GM21786 (cell line): ENCODE results near the gene NAT16.

Experiments used
- ATAC-seq: cut with Tn5 transposase; IDR thresholded peaks from one replicate; pipeline ENCODE4 v1.9.1; 2021; ENCODE audit not compliant: unreplicated experiment

The NAT16 gene

DNA sequence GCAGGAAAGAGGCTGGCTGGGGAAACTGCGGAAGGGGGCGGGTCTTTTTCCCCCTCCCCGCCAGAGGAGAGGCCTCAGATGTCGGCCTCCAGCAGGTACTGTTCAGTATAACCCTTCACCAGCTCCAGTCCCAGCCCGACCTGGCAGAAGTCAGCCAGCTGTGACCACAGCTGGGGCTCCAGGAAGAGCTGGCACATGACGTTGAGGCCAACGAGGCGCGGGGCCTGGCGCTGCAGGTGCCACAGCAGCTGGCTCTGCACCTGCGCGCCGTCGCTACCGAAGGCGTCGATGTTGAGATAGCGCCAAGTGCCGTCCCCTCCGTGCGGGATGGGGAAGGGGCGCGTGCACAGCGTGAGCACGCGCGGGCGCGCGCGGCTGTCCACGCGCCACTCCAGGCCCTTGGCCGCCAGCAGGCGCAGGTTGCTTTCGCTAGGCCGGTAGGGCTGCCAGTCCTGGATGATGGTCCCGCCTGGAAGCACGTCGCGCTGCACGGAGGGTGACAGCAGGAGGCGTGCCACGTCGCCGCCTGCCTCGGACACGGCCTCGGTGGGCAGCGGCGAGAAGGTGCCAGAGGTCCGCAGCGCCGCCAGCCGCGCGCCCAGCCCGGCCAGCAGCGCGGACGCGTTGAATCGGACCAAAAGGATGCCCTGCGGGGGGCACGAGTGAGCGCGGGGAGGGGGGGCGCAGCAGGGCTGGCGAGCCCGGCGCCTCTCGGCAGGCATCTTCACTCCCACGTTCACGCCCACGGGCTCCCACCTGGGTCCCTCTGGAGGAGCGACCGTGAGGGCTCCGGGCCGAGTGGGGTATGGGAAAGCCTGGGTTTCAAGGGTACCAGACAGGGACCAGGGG is 7.9 kb downstream of the NAT16 start:
- ATAC-seq, result no peak

GRCh38 chr7:101171442-101171837 is 8.7 kb downstream of the NAT16 start:
- ATAC-seq, result no peak

DNA sequence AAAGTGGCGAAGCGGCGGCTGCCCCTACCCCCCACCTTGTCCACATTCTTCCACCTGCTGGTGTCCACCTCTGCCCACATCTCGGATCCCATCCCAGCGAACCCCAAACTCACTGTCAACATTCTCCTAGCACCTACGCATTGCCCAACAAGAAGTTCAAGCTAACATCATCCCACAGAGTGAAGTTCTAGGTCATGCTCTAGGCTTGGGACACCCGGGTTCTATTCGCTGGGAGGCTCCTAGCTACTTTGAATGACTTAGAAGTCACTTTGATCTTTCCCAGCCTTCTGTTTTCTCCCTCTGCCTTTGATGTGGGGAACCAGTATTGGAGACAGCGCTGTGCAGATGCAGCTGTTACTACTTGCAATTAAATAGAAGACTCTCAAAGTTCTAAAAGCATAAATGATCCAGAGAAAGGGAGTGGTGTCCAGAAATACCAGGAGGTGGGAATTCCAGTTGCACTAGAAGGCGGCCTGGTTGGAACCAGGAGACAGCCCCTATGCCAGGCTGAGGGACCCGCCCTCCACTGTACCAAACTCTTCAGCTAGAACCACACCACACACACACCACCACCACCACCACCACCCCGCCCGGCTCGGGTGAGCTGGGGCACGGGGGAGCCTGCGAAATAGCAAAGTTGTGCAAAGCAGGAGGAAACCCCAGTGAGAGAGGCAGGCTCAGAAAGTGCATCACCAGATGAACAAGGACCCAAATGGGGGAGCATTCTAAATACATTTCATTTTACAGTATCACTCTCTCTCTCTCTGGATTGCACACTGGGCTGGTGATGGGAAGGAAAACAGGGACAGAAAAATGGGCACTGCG is 9.3 kb downstream of the NAT16 start:
- no peak for ATAC-seq

DNA sequence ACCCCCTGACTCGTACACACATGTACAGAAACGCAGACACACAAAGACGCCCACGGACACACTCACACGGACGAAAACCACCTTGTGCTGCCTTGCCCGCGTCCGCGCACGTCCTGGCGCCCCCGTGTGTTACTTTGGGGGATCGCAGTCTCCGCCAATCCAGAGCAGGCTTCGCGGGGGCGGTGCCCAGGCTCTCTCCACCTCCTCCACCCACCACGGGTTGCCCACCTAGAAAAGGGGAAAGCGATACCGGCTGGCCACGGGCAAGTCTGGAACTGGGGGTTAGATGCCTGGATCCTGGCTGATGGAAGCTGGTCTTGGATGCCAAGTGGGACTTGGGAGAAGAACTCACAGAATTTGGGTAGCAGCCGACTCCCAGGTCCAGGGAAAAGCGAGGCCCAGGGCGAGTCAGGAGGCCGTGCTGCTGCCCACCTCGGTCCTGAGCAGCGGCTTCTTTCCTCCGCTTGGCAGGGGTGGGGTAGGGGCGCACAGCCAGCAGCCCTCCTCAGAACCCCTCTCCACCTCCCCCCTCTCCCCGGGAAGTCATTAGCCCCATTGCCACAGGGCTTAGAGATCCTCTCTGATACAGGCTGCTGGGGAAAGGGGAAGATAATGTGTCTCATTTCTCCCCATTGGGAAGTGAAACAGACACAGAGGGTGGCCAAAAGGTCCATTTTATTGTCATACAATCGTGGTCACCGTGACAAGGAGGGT is 10.1 kb downstream of the NAT16 start:
- no peak for ATAC-seq

- ATAC-seq, result no peak
Observed at GRCh38 chr7:101169110-101169837, 10.8 kb downstream of the NAT16 start.

DNA sequence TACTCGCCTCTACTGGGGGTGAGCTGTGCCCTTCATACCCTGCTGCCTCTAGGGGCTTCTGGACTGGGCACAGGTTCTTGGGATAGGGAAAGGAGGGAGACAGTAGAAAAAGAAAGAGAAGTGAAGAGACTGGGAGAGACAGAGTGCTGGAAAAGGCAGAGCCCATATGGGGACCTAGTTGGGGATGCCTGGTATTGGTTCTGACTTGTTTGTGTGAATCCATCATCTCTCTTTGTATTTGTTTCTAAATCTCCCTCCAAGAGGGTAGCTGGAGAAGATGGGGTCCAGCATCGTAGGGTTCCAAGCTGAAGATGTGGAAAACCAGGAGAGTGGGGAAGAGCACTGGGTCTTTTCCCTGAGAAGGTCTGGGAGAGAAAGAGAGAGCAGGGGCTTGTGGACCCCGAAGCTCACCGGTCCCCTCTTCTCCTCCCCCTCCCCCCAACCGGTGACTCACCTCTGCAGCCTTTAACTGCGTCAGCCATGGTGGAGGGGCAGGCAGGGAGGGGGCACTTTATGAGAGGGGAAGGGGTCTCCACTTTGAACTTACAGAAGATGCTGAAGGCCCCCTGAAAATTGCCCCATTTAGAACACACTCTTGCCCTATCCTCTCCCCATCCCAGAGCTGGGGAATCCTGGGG is 11.6 kb downstream of the NAT16 start:
- ATAC-seq, result no peak

GRCh38 chr7:101167645-101168411 is 12.3 kb downstream of the NAT16 start:
- no peak for ATAC-seq

DNA sequence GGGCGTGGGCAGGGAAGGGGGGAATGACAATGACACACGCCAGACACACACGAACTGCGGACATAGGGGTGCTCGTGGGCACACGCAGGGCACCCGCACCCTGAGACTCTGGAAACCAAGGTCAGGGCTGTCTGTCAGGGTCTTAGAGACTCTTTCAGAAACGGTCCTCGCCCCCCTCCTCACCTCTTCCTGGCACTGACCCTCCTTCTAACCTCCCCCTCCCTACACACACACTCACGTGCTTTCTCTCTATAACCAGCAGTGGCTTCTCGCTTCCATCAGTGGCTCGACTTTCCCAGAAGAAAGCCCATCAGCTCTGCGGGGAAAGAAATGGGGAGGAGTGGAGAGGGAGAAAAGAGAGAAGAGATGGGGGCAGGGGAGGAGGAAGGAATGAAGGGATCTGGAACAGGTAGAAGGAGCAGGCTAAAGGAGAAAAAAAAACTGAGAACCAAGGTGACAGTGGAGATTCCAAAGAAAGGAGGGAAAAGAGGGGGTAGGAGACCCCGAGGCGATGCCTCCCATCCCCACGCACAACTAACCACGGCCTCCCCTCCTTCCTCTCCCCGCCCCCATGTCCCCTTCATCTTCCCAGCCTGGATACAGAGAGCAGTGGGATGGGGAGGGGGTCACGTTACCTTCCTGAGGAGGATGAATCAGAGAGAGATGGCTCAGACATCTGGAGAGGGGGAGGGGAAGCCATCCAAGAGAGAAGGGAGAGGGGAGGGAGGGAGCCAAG is 13.0 kb downstream of the NAT16 start:
- ATAC-seq, result no peak

GRCh38 chr7:101166648-101166908 is 13.5 kb downstream of the NAT16 start:
- no peak for ATAC-seq

DNA sequence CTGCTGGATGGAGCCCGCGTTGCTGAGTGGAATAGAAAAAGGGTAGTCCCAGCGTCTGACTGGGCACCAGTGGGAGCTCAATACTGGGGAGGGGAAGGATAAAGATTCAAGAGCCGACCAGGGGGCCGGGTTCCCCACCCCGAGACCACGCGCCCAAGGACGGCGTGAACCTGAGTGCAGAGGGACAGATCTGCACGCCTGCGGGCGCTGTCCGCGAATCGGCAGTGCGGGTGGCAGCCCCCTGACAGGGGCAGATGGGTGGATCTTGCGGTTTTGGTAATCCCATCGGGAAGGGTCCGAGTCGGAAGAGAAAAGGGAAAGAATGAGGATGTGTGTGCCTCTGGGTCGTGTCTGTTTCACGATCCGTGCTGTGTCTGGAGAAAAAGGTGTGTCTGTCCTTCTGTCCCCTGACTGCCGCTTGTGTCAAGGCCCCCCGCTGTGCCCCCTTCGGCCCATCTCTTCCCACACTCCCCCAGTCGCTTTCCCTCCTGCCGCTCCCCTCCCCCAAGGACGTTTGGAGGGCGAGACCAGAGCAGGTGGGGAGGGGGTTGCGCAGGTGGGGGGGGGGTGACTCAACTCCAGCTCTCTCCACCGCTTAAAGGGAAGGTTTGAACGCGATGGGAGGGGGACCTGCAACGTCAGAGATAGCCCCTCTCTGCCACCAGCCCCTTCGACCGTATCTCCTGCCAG is 14.0 kb downstream of the NAT16 start:
- ATAC-seq, result no peak

DNA sequence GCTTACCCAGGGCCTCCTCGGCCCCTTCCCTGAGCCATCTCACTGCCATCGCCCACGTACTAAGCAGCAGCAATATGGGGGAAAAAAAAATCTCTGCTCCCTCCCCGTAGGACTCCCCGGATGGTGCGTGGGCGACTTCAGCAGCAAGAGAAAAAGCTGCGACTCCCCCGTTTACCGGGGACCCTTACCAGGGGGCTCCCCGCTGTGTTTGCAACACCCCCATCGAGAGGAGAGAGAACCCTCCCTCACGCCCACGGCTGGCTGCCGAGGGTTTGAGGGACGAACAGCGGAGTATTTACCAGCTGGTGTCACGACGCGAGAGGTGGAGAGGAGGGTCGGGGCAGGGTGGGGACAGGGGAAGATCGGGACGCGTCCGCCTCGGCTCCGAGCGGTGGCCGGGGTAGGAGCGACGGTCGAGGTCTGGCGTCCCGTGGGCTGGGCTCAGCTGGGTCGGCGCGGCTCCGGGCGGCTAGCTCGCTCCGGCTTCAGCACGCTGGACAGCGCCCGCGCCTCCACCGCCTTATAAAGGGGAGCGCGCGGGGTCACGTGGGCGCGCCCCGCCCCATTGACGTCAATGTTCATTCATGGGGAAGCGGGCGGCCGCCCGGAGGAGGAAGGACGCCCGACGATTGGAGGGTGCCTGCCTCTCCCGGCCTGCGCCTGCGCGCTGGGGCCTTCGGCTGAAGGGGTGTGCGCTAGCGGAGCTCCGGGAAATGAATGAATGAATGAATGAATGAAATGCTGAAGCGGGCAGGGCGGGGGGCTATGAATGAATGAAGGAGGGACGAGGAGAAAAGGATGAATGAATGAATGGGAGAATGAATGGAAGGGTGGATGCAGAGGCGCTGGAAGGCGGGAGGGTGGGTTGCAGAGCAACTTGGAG is 14.8 kb downstream of the NAT16 start, which contains the start of gene VGF:
Gene VGF, minus strand, starts transcription at position 495 of the 883 bp plus-strand sequence. CDS start 726 bp downstream, outside the sequence.
- peak; percentile 66 for ATAC-seq

GRCh38 chr7:101164071-101164840 is 15.8 kb downstream of the NAT16 start:
- ATAC-seq, result no peak

DNA sequence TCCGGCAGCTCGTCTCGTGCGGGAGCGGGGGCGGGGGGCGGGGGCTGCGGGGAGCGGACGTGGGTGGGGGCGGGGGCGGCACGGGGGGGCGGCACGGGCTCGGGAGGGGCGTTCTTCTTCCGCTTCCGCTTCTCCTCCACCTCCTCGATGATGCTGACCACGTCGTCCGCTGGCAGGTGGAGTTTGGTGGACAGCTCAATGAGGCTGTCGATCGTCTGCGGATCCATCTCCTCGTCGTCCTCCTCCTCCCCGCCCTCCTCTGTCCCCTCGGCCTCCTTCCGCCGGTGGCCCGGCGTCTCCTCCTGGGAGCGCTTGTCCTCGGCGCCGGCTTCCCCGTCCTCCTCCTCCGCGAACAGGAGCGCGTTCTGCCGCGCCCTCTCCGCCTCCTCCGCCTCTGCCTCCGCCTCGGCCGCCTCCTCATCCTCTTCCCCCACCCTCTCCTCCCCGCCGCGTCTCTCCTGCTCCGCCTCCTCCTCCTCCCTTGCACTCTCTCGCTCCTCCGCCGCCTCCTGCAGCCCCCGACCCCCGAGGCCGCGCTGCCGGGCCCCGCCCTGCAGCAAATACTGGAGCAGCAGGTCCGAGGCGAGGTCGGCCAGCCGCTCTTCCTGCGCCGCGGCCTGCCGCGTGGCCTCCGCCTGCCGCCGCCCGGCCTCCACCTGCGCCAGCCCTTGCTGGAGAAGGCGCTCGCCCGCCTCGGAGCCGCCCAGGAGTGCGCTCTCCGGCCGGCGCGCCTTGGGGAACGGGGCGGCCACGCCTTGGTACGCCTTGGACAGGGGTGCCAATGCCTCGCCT is 16.6 kb downstream of the NAT16 start:
- no peak for ATAC-seq

DNA sequence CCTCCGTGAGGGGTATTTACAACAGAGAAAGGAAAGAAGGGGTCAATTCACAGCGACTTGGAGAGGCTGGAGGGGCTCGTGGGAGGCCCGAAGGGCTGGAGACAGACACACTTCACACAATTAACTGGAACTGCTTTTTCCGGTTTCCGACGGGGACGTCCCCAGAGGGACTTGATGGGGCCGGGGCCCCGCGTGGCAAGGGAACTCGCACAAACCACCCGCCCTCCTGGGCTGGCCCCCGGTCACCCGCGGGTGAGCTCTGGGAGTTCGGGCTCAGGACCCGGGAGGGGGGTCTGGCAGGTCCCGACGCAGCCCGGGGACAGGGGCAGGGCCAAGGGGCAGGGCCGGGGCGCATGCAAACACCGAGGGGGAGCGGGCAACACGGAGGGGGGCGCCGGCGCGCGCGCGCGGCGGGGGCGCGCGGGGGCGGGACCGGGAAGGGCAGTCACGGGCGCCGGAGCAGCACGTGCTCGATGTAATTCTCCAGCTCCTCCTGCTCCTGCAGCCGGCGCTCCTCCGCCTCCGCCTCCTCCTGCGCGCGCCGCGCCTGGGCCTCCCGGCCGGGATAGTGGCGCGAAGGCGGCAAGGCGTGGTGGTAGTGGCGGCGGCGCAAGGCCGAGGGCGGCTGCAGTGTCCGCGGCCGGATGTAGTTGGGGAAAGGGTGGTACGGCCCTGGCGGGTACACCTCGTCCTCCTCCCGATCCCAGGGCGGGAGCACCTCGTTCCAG is 17.4 kb downstream of the NAT16 start:
- ATAC-seq, result no peak
